ENCODE measurements around the gene CSF2.

The CSF2 gene

GRCh38 chr5:132073231-132074013 is at the start of gene CSF2:
Gene CSF2 (plus strand): TSS chr5:132073789. CDS start chr5:132073824, 35 bp downstream.
- no peak for DNase-seq

- DNase-seq: no peak
These were observed 49.5 kb upstream of the CSF2 start for GRCh38 chr5:132024117-132024435.

GRCh38 chr5:132024789-132025402 is 48.7 kb upstream of the CSF2 start:
- DNase-seq: no peak

GRCh38 chr5:132025403-132025971 is 48.1 kb upstream of the CSF2 start:
- DNase-seq: no peak

- DNase-seq: no peak
These were observed 47.0 kb upstream of the CSF2 start for GRCh38 chr5:132026516-132027008.

- DNase-seq: no peak
These were observed 46.6 kb upstream of the CSF2 start for GRCh38 chr5:132027027-132027426.

GRCh38 chr5:132029609-132030330 is 43.8 kb upstream of the CSF2 start:
- no peak for DNase-seq

- DNase-seq: no peak
These were observed 43.0 kb upstream of the CSF2 start for GRCh38 chr5:132030610-132031009.

GRCh38 chr5:132032196-132032595 is 41.4 kb upstream of the CSF2 start:
- DNase-seq: no peak

GRCh38 chr5:132033122-132033521 is 40.5 kb upstream of the CSF2 start:
- no peak for DNase-seq

- DNase-seq: no peak
These were observed 36.2 kb upstream of the CSF2 start for GRCh38 chr5:132037353-132037752.

- no peak for DNase-seq
These were observed 29.4 kb upstream of the CSF2 start for GRCh38 chr5:132044207-132044606.

- DNase-seq: no peak
These were observed 26.7 kb upstream of the CSF2 start for GRCh38 chr5:132046880-132047299.

- DNase-seq: no peak
These were observed 24.5 kb upstream of the CSF2 start for GRCh38 chr5:132049093-132049492.

- DNase-seq: no peak
These were observed 24.0 kb upstream of the CSF2 start for GRCh38 chr5:132049559-132049958.

- DNase-seq: no peak
These were observed 23.5 kb upstream of the CSF2 start for GRCh38 chr5:132050136-132050535.

GRCh38 chr5:132050661-132051552 is 22.7 kb upstream of the CSF2 start:
- peak; percentile 34 for DNase-seq

GRCh38 chr5:132052520-132052919 is 21.1 kb upstream of the CSF2 start:
- no peak for DNase-seq

GRCh38 chr5:132053483-132053882 is 20.1 kb upstream of the CSF2 start:
- no peak for DNase-seq

- DNase-seq: no peak
These were observed 19.4 kb upstream of the CSF2 start for GRCh38 chr5:132054031-132054696.

- DNase-seq: no peak
These were observed 18.7 kb upstream of the CSF2 start for GRCh38 chr5:132054697-132055440.
